Body of pancreas (tissue), 4 donors: ENCODE data around the gene TTC28. TPM values are rescaled to one million over a fixed set of nuclear protein-coding genes. Genes with fewer than 3 reads are reported as not detected.

Experiments
- ATAC-seq: fragments of 150-250 bp; one replicate; pipeline ENCODE4 v1.9.1; 2016
- DNase-seq, 4 donors: peaks; one replicate each; pipeline ENCODE4 v3.0.0-alpha.2; 2019
- H3K27ac ChIP-seq, 4 donors: fragments of 200-600 bp; sonication (generic); 1 replicate in 3 of 4; 2 replicates in 1 of 4; pipeline versions ENCODE4 v1.5.1 to v1.6.1; 2016 to 2019; ENCODE audit warnings: mild to moderate bottlenecking in 1 of 4, mixed read lengths in 1 of 4, moderate library complexity in 1 of 4
- H3K27me3 ChIP-seq, 2 donors: fragments of 200-600 bp; sonication (generic); one replicate each; pipeline ENCODE4 v1.6.0; 2016; ENCODE audit warnings: mild to moderate bottlenecking in 1 of 2
- H3K36me3 ChIP-seq, 2 donors: fragments of 200-600 bp; sonication (generic); replicated peaks in 1 of 2; 2 replicates each; pipeline ENCODE4 v1.5.1; 2016; ENCODE audit warnings: low read depth in 2 of 2; ENCODE audit not compliant: insufficient read depth in 1 of 2
- H3K4me1 ChIP-seq: fragments of 200-600 bp; sonication (generic); one replicate; pipeline ENCODE4 v1.6.0; 2016
- H3K4me3 ChIP-seq, 2 donors: fragments of 200-600 bp; sonication (generic); 1 replicate in 1 of 2; 2 replicates in 1 of 2; pipeline ENCODE4 v1.5.1; 2016 to 2019
- H3K9me3 ChIP-seq, 3 donors: fragments of 200-600 bp; sonication (generic); 1 replicate in 2 of 3; 2 replicates in 1 of 3; pipeline ENCODE4 v1.5.1; 2016
- POLR2A ChIP-seq, 3 donors: fragments of 450-650 bp; IDR thresholded peaks; one replicate each; pipeline ENCODE4 v1.6.1; 2016; ENCODE audit warnings: antibody characterized with exemption in 3 of 3, mild to moderate bottlenecking in 2 of 3
- WGBS, 2 donors: methylation state at CpG; one replicate each; pipeline ENCODE4 v1.1.5; 2017; 5-methylcytosine and 5-hydroxymethylcytosine counted together
- intact Hi-C: fragments of 100-400 bp; cut with DNase I; formaldehyde crosslinking; loops from one replicate; pipeline ENCODE4 v1.15.1; 2023
- total RNA-seq, 2 donors: library from RNA; depleted of rRNA; stranded (reverse); fragments of >200 nt; gene quantifications; one replicate each; pipeline ENCODE4 v1.1.0, GENCODE V29; 2016
- TF ChIP-seq, protein P1 (sequence below), 7 experiments: fragments of 450-650 bp in 4 of 7; fragments of 200-600 bp in 3 of 7; sonication (generic) in 3 of 7; IDR thresholded peaks; one replicate each; pipeline ENCODE4 v1.5.1; 2016 to 2019; ENCODE audit warnings: antibody characterized with exemption in 7 of 7

The TTC28 gene
- total RNA-seq, 2 donors from 2014 or later: 21.0 to 87.3 TPM

DNA sequence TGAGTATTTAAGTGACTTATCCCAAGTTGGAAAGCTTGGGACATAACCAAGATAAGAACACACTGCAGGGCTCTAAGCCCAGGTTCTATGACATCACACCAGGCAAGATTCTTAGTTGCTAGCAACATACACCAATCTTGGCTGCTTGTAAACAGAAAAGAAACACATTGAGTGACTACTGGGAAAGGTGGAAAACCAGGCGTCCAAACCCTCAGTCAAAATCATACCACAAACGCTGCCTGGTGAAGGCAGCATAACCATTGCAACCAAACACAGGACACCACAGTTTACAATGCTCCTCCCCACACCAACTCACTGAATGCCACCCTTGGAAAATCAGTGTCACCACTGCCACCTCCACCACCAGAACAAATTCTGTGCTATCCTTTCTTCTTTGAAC, 379.9 kb downstream of the TTC28 start:
- WGBS, 2 donors: 60 to 74% methylated on average over 2 of the region's 2 CpGs

DNA sequence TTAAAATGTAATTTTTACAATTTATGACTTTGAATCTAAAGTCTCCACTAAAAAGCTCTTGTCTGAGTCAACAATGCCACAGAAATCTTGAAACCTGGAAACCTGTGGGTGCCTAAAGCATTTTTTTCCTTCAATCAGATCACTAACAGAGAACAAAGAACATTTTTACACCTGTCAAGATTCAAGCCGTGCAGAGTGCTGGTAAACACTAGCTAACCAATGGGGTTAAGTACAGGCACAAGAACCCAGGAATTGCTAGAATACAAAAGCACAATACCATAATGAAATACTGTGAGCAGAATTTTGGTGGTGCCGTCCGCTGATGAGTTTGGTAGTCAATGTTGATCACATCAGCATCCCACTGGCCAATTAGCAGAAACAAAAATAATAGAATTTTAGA, 380.3 kb downstream of the TTC28 start:
- ATAC-seq (no peak), DNase-seq (no peak)
- Histone ChIP-seq H3K9me3 (no peaks in the 10 kb centered on the region), H3K4me3 (no peak overlapping the region), H3K27ac (no peak overlapping the region), H3K4me1 (peaks cover 7% of the 10 kb centered on the region), H3K27me3 (no peaks in the 10 kb centered on the region), H3K36me3 (no peaks in the 10 kb centered on the region)
- intact Hi-C loops: no loop called here
- no peak for TF ChIP-seq POLR2A (IDR thresholded peaks at IDR 0.05)
- TF ChIP-seq, protein P1, sequence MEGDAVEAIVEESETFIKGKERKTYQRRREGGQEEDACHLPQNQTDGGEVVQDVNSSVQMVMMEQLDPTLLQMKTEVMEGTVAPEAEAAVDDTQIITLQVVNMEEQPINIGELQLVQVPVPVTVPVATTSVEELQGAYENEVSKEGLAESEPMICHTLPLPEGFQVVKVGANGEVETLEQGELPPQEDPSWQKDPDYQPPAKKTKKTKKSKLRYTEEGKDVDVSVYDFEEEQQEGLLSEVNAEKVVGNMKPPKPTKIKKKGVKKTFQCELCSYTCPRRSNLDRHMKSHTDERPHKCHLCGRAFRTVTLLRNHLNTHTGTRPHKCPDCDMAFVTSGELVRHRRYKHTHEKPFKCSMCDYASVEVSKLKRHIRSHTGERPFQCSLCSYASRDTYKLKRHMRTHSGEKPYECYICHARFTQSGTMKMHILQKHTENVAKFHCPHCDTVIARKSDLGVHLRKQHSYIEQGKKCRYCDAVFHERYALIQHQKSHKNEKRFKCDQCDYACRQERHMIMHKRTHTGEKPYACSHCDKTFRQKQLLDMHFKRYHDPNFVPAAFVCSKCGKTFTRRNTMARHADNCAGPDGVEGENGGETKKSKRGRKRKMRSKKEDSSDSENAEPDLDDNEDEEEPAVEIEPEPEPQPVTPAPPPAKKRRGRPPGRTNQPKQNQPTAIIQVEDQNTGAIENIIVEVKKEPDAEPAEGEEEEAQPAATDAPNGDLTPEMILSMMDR (IDR thresholded peaks at IDR 0.05): no peak
- 68 to 75% methylated on average over 3 of the region's 3 CpGs for WGBS, 2 donors

More for the DNA sequence above, 379.9 kb downstream of the TTC28 start:
- no peaks in the 10 kb centered on the region for H3K9me3 ChIP-seq
- DNase-seq (peak; percentile 14 to 46 (median 32)), ATAC-seq (peak; percentile 88)
- H3K36me3 ChIP-seq: no peaks in the 10 kb centered on the region
- TF ChIP-seq POLR2A (IDR thresholded peaks at IDR 0.05): no peak
- TF ChIP-seq, protein P1 (IDR thresholded peaks at IDR 0.05): no peak
- no peak overlapping the region for H3K4me3 ChIP-seq
- intact Hi-C loops: no loop called here
- H3K27ac ChIP-seq: no peak overlapping the region
- no peaks in the 10 kb centered on the region for H3K27me3 ChIP-seq
- H3K4me1 ChIP-seq: peaks cover 7% of the 10 kb centered on the region

DNA sequence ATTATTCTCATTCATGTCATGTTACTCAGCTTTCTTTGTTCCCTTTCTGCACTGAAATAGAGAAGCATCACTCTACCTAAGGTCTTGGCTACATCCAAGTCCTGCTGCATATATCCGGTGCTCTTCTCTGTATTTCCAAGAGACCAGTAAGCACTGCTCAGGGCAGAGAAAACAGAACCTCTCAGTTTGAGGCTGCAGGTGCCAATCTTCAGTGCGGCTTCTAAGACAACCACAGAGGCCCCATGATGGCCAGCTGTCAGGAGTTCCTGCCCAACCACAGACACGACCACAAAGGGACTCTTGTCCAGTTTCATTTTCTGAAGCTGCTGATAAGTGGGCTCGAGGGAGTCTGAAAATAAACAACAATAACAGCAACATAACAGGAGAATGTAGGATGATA, 382.1 kb downstream of the TTC28 start:
- peaks cover 7% of the 10 kb centered on the region for H3K4me1 ChIP-seq
- H3K27me3 ChIP-seq: no peaks in the 10 kb centered on the region
- ATAC-seq (no peak), DNase-seq (no peak)
- no peak overlapping the region for H3K4me3 ChIP-seq
- intact Hi-C loops: no loop called here
- WGBS, 2 donors: 66 to 70% methylated on average over 4 of the region's 4 CpGs
- H3K36me3 ChIP-seq: no peaks in the 10 kb centered on the region
- TF ChIP-seq POLR2A (IDR thresholded peaks at IDR 0.05): no peak
- TF ChIP-seq, protein P1 (IDR thresholded peaks at IDR 0.05): no peak
- no peak overlapping the region for H3K27ac ChIP-seq
- no peaks in the 10 kb centered on the region for H3K9me3 ChIP-seq

DNA sequence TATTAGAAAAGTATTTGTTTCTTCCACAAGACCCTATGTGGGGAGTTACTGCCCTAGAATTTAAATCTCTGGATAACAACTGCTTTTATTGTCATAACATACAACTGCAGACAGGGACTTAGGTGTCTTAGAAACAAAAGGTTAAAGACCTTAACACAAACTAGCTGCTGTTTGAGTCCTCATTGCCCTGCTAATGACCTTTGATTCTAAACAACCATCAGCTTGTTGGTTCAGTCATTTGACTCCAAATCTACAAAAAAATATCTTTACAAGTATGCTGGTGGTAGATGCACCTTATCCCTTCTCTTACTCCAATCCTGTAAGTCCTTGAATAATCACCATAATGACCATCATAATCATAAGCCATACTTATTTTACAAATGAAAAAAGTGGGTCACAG, 383.2 kb downstream of the TTC28 start:
- Histone ChIP-seq H3K27ac (no peak overlapping the region), H3K9me3 (no peaks in the 10 kb centered on the region), H3K4me3 (no peak overlapping the region), H3K36me3 (no peaks in the 10 kb centered on the region), H3K4me1 (peaks cover 7% of the 10 kb centered on the region), H3K27me3 (no peaks in the 10 kb centered on the region)
- TF ChIP-seq, protein P1 (IDR thresholded peaks at IDR 0.05): no peak
- no peak for TF ChIP-seq POLR2A (IDR thresholded peaks at IDR 0.05)
- DNase-seq (no peak), ATAC-seq (no peak)
- intact Hi-C loops: no loop called here

DNA sequence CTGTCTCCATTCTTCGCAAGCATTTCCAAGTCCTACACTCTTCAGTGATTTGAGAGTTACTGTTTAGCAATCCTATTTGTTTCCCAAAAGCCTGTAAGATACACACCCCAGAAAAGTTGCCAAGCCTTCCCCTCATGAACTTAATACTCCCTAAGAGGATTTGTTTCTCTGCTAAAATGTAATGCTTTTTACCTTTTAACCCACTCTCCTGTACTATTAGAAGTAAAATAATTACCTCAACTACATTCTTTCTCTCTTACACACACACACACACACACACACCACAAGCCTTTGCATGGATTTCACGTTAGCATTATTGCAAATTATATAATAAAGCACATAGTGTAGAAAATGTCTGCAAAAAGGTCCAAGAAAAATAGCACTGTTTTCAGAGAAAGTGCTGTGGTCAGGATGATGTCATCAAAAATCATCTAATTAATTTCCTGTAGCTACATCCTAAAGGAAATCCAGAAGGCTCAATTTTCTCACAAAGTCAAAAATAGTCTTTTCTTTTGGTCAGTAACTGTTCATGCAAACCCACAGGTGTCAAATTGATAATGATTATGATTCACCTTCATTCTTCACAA, 396.5 kb downstream of the TTC28 start:
- ATAC-seq: no peak
- intact Hi-C loops: no loop called here
- Histone ChIP-seq H3K4me3 (no peak overlapping the region), H3K9me3 (no peaks in the 10 kb centered on the region), H3K36me3 (no peaks in the 10 kb centered on the region), H3K27me3 (no peaks in the 10 kb centered on the region), H3K4me1 (no peaks in the 10 kb centered on the region), H3K27ac (no peak overlapping the region)
- DNase-seq: no peak
- 63 to 71% methylated on average over 2 of the region's 2 CpGs for WGBS, 2 donors
- no peak for TF ChIP-seq POLR2A (IDR thresholded peaks at IDR 0.05)
- TF ChIP-seq, protein P1 (IDR thresholded peaks at IDR 0.05): no peak
